GM21825 (cell line): ENCODE measurements around the gene PLA2G4B.

ENCODE experiments used
- ATAC-seq: cut with Tn5 transposase; IDR thresholded peaks from one replicate; pipeline ENCODE4 v1.9.1; 2021; ENCODE audit warnings: mild to moderate bottlenecking, moderate library complexity; ENCODE audit not compliant: unreplicated experiment

PLA2G4B gene

DNA sequence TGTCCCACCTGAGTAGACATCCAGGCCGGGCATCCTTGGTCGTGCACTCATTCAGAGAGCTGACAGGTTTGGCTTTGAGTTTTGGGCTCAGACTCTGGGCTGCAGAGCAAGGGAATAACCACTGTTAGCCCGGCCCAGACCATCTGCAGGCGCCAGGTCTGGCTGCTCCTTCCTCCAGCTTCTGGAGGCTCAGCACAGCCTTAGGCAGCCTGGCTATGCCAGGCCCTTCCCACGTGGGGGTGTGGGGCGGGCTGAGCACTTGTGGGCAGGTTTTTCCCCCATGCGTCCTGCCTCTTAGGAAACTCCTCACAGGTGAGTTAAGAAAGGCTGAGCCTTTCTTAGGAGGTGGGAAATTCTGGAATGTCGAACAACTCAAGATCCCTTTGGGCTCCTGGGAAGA lies 11.2 kb downstream of the PLA2G4B start:
- ATAC-seq, result no peak

GRCh38 chr15:41850482-41851166 lies 12.0 kb downstream of the PLA2G4B start:
- no peak for ATAC-seq

GRCh38 chr15:41851167-41851523 lies 12.5 kb downstream of the PLA2G4B start:
- ATAC-seq, result no peak

- ATAC-seq, result no peak
These were observed 13.2 kb downstream of the PLA2G4B start for GRCh38 chr15:41851755-41852370.

GRCh38 chr15:41852736-41853590 lies 14.3 kb downstream of the PLA2G4B start:
- ATAC-seq, result no peak

DNA sequence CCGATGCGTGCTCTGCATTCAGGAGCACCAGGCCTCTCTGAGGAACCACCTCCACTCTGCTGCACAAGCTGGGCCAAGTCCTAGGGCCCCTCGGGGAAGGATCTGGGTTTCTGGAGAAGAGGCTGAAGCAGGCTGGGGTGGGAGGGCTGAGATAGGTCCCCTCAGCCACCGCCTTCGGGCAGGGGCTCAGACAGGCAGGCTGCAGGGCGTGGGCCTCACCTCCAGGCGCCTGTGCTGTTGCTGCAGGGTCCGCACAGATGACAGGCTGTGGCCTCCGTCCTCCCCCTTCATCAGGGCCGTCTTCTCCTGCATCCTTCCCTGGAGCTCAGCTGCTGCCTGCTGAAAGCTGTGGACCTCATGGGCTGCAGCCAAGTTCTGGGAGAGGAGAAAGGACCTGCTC lies 15.2 kb downstream of the PLA2G4B start:
- no peak for ATAC-seq

DNA sequence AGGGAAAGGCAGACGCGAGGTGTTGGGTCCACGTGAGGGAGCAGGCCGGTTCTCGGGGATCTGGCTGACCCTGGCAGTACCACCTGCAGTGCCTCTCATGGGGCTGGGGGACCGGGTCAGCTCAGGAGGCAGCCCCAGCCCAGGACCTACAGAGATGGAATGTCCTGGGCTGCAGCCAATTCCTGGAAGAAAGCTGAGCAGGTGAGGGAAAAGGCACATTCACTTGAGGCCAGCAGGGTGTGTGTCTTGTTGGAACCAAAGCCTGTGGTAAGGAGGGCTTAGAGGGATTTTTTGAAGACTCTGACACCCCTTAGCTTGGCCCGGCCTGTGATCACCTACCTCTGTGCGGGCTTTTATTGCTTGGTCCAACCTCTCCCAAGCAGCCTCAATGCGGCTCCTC lies 15.8 kb downstream of the PLA2G4B start:
- ATAC-seq, result no peak

GRCh38 chr15:41855261-41855961 lies 16.8 kb downstream of the PLA2G4B start:
- no peak for ATAC-seq

GRCh38 chr15:41856262-41856661 lies 17.6 kb downstream of the PLA2G4B start:
- ATAC-seq, result no peak

GRCh38 chr15:41856716-41857115 lies 18.1 kb downstream of the PLA2G4B start:
- ATAC-seq, result no peak

DNA sequence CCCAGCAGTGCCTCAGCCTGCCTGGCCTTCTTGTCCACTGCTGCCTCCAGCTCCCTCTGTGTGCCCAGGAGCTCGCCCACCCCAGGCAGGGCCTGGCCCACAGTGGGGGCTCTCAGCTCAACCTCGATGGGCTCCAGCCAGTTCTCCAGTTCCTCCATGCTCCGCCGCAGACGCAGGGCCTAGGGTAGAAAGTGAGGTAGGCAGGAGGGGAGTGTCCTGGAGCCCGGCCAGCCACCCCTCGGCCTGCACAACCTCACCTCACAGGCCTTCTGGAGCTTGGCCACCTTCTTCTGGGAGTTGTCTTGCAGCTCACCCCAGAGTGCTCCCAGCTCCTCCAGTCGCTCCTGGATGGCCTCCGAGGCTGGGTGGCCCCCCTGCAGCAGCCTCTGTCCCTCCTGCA lies 18.7 kb downstream of the PLA2G4B start:
- no peak for ATAC-seq

DNA sequence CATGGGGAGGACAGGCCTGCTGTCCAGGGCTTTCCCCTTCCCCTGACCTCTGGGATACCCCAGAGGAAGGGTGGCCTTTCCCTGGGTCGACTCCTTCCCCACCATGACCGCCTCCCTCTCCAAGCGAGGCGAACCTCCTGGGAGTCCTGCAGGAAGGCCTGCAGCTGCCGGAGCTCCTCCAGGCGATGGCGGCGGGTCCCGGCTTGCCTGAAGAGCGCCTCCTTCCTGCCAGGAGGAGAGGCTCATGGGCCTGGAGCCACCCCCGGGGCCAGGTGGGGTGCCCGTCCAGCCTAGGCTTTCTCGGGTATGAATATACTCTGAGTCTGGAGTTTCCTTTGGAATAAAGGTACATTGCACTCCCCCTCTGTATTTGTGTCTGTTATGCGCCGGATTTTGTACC lies 20.1 kb downstream of the PLA2G4B start:
- ATAC-seq, result no peak

DNA sequence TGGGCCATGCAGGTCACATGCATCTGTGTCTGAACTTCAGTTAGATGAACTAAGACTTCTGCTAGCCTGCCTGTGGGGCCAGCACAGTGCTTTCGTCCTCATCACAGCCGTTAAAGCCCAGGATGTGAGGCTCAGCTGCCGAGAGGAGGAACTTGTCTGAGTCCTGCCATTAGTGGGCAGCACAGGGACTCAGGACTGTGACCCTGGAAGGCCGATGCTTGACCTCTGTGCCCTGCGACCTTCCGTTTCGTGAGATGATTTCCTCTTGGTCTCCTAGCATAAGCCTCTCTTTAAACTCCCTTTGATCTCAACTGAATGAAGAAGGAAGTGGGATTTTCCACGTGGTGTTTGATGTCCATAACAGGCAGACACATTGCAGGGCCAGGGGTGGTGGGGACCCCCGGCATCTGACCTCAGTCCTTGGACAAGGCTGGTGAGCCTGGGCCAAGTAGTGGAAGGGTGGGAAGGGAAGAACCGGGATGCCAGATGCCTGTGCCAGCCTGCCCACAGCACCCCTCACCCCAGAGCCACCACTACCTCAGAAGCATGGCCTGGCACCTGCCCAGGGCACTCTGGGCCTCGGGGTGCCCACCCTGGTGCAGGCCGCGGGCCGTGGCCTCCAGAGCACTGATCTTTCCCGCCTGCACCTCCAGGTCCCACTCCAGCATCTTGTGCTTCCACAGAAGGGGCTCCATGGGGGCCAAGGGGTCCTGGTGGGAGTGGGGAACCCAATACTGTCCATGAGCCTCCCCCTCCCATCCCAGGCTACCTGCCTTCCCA lies 21.6 kb downstream of the PLA2G4B start:
- ATAC-seq, result no peak

- ATAC-seq, result no peak
These were observed 23.2 kb downstream of the PLA2G4B start for GRCh38 chr15:41861736-41862356.

DNA sequence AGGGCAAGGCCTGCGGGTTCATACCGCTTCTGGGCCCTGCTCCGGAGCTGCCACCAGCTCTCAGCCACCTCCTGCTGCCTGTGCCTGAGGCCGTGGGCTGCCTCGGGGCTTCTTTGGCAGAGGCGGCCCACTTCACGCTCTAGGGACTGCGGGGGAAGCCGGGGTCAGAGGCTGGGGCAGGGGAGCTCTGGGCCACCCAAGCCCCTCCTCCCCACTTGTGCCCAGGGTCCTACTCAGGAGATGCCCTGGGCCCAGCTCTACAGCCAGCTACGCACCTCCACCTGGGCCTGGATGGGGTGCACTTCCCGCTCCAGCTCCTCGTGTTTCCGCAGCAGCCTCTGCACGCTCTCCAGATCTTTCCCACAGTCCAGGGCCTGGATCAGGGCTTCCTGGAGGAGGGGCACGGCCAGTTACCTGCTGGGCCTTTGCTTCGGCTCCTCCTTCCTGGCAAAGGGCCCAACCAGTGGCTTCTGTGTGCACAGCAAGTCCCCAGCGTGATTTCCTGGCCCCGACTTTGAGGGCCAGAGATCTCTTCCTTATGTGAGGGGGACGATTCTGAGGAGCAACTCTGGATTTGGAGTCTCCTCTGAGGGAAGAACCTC lies 24.0 kb downstream of the PLA2G4B start:
- no peak for ATAC-seq

DNA sequence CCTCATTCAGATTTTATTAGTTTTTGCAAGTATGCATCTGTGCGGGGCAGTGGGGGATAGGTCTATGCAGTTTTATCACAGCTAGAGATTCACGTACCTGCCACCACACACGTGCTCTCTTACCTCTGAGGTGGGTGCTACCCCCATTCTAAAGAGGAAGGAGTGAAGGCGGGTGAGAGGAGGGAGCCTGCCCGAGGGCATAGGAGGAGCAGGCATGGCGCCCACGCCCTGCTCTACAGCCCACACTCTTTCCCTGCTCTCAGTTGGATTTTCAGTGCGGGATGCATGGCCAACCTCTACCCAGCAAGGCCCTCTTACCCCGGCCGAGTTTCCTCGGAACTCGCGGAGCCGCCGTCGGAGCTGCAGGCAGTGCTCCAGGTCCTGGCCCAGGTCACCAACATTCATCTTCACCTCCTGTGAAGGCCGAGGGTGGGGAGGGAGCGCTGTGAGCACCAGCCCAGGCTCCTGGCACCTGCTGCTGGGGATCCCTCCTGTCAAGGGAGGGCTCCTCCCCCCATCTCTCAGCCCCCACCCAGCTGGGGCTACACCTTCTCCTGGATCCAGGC lies 26.9 kb downstream of the PLA2G4B start:
- ATAC-seq, result no peak

- no peak for ATAC-seq
These were observed 27.6 kb downstream of the PLA2G4B start for GRCh38 chr15:41866263-41866703.

DNA sequence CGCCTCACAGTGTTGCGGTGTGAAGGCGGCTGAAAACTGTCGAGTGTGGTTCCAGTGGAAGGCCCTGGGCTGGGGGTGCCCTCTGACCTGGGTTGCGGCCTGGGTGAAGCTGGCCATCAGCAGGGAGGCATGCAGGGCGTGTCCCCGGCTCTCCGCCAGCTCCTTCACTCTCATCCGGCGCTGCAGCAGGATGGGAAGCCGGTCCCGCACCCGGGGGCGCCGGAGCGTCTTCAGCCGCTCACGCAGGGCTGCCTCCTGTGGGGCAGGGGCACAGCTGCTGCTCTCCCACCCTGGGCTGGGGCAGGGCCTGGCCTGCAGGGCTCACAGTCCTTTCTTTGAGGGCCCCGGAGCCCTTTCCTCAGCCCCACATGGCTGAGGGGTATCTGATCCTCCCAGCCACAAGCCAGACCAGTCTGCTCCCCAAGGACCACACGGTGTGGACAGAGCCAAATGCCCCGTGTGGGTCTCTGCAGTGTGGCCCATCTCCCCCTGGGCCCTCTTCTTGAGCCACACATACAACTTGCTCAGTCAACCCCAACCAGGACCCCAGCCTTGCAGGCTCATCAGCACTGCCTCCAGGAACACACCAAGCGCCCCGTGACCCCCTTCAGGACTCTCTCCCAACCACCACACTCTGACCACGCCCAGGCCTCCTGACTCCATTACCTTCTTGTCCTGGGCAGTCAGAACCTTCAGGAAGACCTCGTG lies 28.4 kb downstream of the PLA2G4B start:
- ATAC-seq, result no peak

- no peak for ATAC-seq
These were observed 29.7 kb downstream of the PLA2G4B start for GRCh38 chr15:41868321-41868720.
